ENCODE measurements around the gene SLC2A10. TPM values are rescaled to one million over a fixed set of nuclear protein-coding genes. Genes with fewer than 3 reads are reported as not detected.

The SLC2A10 gene
- total RNA-seq: 11.5 and 13.2 TPM in 2 replicates

GRCh38 chr20:46709459-46710152 is at the start of gene SLC2A10:
TSS of gene SLC2A10 (plus strand) at chr20:46709649. CDS start at chr20:46709737, 88 bp downstream.

DNA sequence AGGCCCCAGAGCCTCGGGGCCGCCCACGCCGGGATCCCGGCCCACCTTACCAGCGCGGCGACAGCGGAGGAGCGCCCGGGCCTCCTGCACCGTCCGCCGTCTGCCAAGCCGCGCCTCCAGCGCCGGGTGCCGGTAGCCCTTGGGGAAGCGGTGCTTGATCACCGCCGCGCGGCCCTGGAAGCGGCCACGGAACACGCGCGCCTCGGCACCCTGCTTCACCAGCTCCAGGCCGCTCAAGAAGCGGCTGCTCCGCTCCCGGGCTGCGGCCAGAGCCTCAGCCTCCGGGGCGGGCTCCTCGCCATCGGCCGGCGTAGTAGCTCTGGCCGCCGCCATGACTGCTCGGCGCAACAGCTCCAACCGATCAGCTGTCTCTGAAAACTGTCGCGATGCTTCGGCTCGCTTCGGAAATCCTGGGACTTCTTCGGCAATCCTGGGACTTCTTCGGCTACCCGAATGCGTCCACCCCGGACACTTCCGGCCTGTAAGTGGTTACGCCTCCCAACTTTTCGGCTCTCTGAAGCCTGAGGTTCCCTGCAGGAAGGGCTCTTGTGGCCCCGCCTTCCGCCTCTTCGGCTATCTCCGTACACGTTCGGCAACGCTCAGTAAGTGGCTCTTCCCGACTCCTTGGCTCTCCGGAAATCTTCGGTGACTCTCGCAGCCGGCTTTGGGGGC is 20.2 kb upstream of the SLC2A10 start, which contains the start of gene TP53RK:
Gene TP53RK, minus strand, starts transcription at position 363 of the 672 bp plus-strand sequence. Its CDS starts 30 bp downstream, at position 333.

Other genes starting within 250 kb of the SLC2A10 start
- 1.3 and 2.0 TPM in 2 replicates for gene ZNF334, start 196.1 kb upstream of the SLC2A10 start, total RNA-seq
- not detected in 2 replicates for gene OCSTAMP, start 159.0 kb upstream of the SLC2A10 start, total RNA-seq
- gene SLC13A3, start 58.2 kb upstream of the SLC2A10 start, total RNA-seq: 3.2 and 3.3 TPM in 2 replicates
- 17.8 and 18.0 TPM in 2 replicates for gene TP53RK, start 20.2 kb upstream of the SLC2A10 start, total RNA-seq
- 12.9 and 18.8 TPM in 2 replicates for gene EYA2, start 185.2 kb downstream of the SLC2A10 start, total RNA-seq

All from airway epithelial cell (primary cell).